Measurements from ENCODE around the gene HIPK3.

GRCh38 chr11:33334627-33335026 lies 77.4 kb downstream of the HIPK3 start:
- TF ChIP-seq CTCF (optimal IDR thresholded peaks at IDR 0.05 in 1 of 3, IDR thresholded peaks at IDR 0.05 in 1 of 3, conservative IDR thresholded peaks at IDR 0.05 in 1 of 3; ENCODE audit: extremely low read depth in 1 of 3, insufficient read depth in 2 of 3, low read length in 3 of 3) (no peak), EZH2 (IDR thresholded peaks at IDR 0.05; ENCODE audit: low read length) (no peak)

Data from keratinocyte (primary cell).